Stimulated activated CD8-positive, alpha-beta memory T cell treated with anti-CD3 and anti-CD28 coated beads, Interleukin-15, amount 100 ng/mL, for 4 hours (primary cell): Measurements from ENCODE around the gene MRPL34.
"Not testable (repeated sequence)": the region's sequence is repeated elsewhere in the genome, so short reads cannot be mapped to it uniquely, and the experiment has no call there.

Experiments used
- DNase-seq, 2 donors: peaks; one replicate each; pipeline ENCODE4 v3.0.0-alpha.2; 2020; ENCODE audit warnings: low read depth in 2 of 2

MRPL34 gene

GRCh38 chr19:17305517-17306284, at the start of gene MRPL34:
TSS of gene MRPL34 (plus strand) at chr19:17305872. CDS start at chr19:17305893, 21 bp downstream.
- DNase-seq = peak; percentile 87 to 90

- DNase-seq = no peak
These were observed 49.5 kb upstream of the MRPL34 start for GRCh38 chr19:17256130-17256529.

- no peak for DNase-seq
These were observed 46.4 kb upstream of the MRPL34 start for GRCh38 chr19:17259118-17259780.

GRCh38 chr19:17259934-17260333, 45.7 kb upstream of the MRPL34 start:
- DNase-seq = no peak

GRCh38 chr19:17260842-17261325, 44.8 kb upstream of the MRPL34 start:
- DNase-seq = peak; percentile 67 to 77

GRCh38 chr19:17262557-17262956, 43.1 kb upstream of the MRPL34 start:
- no peak for DNase-seq

- no peak for DNase-seq
These were observed 41.7 kb upstream of the MRPL34 start for GRCh38 chr19:17263712-17264640.

- no peak for DNase-seq
These were observed 41.1 kb upstream of the MRPL34 start, which contains the start of gene USHBP1 for GRCh38 chr19:17264641-17264979. TSS of gene USHBP1 (minus strand) at chr19:17264745. CDS start at chr19:17264299, 446 bp downstream.

GRCh38 chr19:17266026-17266425, 39.6 kb upstream of the MRPL34 start:
- DNase-seq = no peak

- DNase-seq = no peak
These were observed 39.1 kb upstream of the MRPL34 start for GRCh38 chr19:17266589-17266974.

- peak; percentile 78 to 94 for DNase-seq
These were observed 38.5 kb upstream of the MRPL34 start, which contains the start of gene BABAM1 for GRCh38 chr19:17266975-17267788. TSS of gene BABAM1 (plus strand) at chr19:17267443. CDS start at chr19:17268807, 1,364 bp downstream.

GRCh38 chr19:17268754-17269153, 36.9 kb upstream of the MRPL34 start:
- no peak for DNase-seq

GRCh38 chr19:17274892-17275291, 30.8 kb upstream of the MRPL34 start:
- not testable (repeated sequence) for DNase-seq

GRCh38 chr19:17275441-17276175, 30.1 kb upstream of the MRPL34 start:
- no peak for DNase-seq

GRCh38 chr19:17279436-17279835, 26.2 kb upstream of the MRPL34 start:
- DNase-seq = no peak

GRCh38 chr19:17281391-17282304, 24.0 kb upstream of the MRPL34 start, which contains the start of gene ANKLE1:
TSS of gene ANKLE1 (plus strand) at chr19:17281901. CDS start at chr19:17281921, 20 bp downstream.
- no peak for DNase-seq

GRCh38 chr19:17282488-17283125, 23.1 kb upstream of the MRPL34 start:
- DNase-seq = peak; percentile 46 to 56

- DNase-seq = no peak
These were observed 22.1 kb upstream of the MRPL34 start for GRCh38 chr19:17283504-17283996.
